HG03469 (cell line): ENCODE data around the gene INPP5D.
A peak's percentile ranks its signal among the peaks of the same experiment; 100 is the strongest.
"Not testable (repeated sequence)": the region's sequence is repeated elsewhere in the genome, so short reads cannot be mapped to it uniquely, and the experiment has no call there.

Source experiments
- ATAC-seq: cut with Tn5 transposase; IDR thresholded peaks from one replicate; pipeline ENCODE4 v1.9.1; 2021; ENCODE audit warnings: mild to moderate bottlenecking, moderate library complexity, moderate number of reproducible peaks; ENCODE audit not compliant: unreplicated experiment

INPP5D gene

GRCh38 chr2:233051241-233052149 lies 8.6 kb upstream of the INPP5D start:
- no peak for ATAC-seq

- not testable (repeated sequence) for ATAC-seq
Observed at GRCh38 chr2:233052517-233052916, 7.6 kb upstream of the INPP5D start.

GRCh38 chr2:233053928-233054784 lies 6.0 kb upstream of the INPP5D start:
- no peak for ATAC-seq

- no peak for ATAC-seq
Observed at GRCh38 chr2:233055362-233055761, 4.8 kb upstream of the INPP5D start.

- no peak for ATAC-seq
Observed at GRCh38 chr2:233056961-233057605, 3.1 kb upstream of the INPP5D start.

GRCh38 chr2:233058717-233059546 lies 1.2 kb upstream of the INPP5D start:
- ATAC-seq = no peak

GRCh38 chr2:233059547-233059796 lies 670 bp upstream of the INPP5D start:
- no peak for ATAC-seq

GRCh38 chr2:233060501-233060979 lies 398 bp downstream of the INPP5D start:
- no peak for ATAC-seq

- no peak for ATAC-seq
Observed at GRCh38 chr2:233060980-233061590, 943 bp downstream of the INPP5D start.

GRCh38 chr2:233061591-233062450 lies 1.7 kb downstream of the INPP5D start:
- no peak for ATAC-seq

GRCh38 chr2:233062451-233062850 lies 2.3 kb downstream of the INPP5D start:
- ATAC-seq = no peak

- no peak for ATAC-seq
Observed at GRCh38 chr2:233062946-233063268, 2.8 kb downstream of the INPP5D start.

GRCh38 chr2:233063269-233063975 lies 3.3 kb downstream of the INPP5D start:
- ATAC-seq = peak; percentile 28

GRCh38 chr2:233063976-233064411 lies 3.9 kb downstream of the INPP5D start:
- no peak for ATAC-seq

GRCh38 chr2:233064530-233065199 lies 4.5 kb downstream of the INPP5D start:
- ATAC-seq = no peak

- not testable (repeated sequence) for ATAC-seq
Observed at GRCh38 chr2:233065200-233065589, 5.1 kb downstream of the INPP5D start.

GRCh38 chr2:233065954-233066470 lies 5.9 kb downstream of the INPP5D start:
- ATAC-seq = no peak
